H1 (cell line): Measurements from ENCODE around the gene NUDT4B. TPM values are rescaled to one million over a fixed set of nuclear protein-coding genes. Genes with fewer than 3 reads are reported as not detected.
"Not testable (repeated sequence)": the region's sequence is repeated elsewhere in the genome, so short reads cannot be mapped to it uniquely, and the experiment has no call there.

Experiments
- CTCF ChIA-PET: fragments of 300-600 bp; sonication (Branson Sonifier 250); formaldehyde crosslinking; loops from one replicate; lab custom pipeline; 2021; ENCODE audit not compliant: partially characterized antibody; lab: Charles Lee
- POLR2A ChIA-PET: fragments of 300-600 bp; sonication (Branson Sonifier 250); formaldehyde crosslinking; loops from one replicate; lab custom pipeline; 2021; ENCODE audit warnings: inconsistent platforms; ENCODE audit not compliant: partially characterized antibody; lab: Charles Lee
- DNase-seq, 2 experiments: peaks; one replicate each; pipeline versions ENCODE4 v3.0.0 to v3.0.0-alpha.2; 2010 to 2022; ENCODE audit warnings: low spot score in 2 of 2, low read depth in 1 of 2, mixed read lengths in 1 of 2
- FAIRE-seq: peaks from 2 replicates; lab custom pipeline; 2011; peaks lifted over from hg19 to GRCh38; lab: Jason Lieb, UNC
- H2AFZ ChIP-seq: 2 replicates; pipeline ENCODE4 v1.8.1; 2012; ENCODE audit warnings: low read length, inconsistent platforms
- H2AK5ac ChIP-seq: 2 replicates; pipeline ENCODE4 v1.6.1; 2013; ENCODE audit warnings: low read depth, low read length
- H2BK120ac ChIP-seq: replicated peaks from 2 replicates; pipeline ENCODE3; 2013; ENCODE audit warnings: low read depth, low read length, inconsistent platforms
- H2BK12ac ChIP-seq: 2 replicates; pipeline ENCODE4 v1.6.1; 2013; ENCODE audit warnings: low read depth, low read length
- H2BK15ac ChIP-seq: 2 replicates; pipeline ENCODE4 v1.6.1; 2013; ENCODE audit warnings: low read length
- H2BK20ac ChIP-seq: 2 replicates; pipeline ENCODE4 v1.6.1; 2013; ENCODE audit warnings: low read length
- H2BK5ac ChIP-seq: 2 replicates; pipeline ENCODE4 v1.6.1; 2013; ENCODE audit warnings: low read depth, low read length
- H3K14ac ChIP-seq: 2 replicates; pipeline ENCODE4 v1.6.1; 2013; ENCODE audit warnings: inconsistent platforms; ENCODE audit not compliant: insufficient read length
- H3K18ac ChIP-seq: 2 replicates; pipeline ENCODE4 v1.6.1; 2013; ENCODE audit warnings: low read length; ENCODE audit errors: extremely low read depth
- H3K23ac ChIP-seq: 2 replicates; pipeline ENCODE4 v1.6.1; 2013; ENCODE audit warnings: inconsistent platforms; ENCODE audit not compliant: insufficient read length
- H3K23me2 ChIP-seq: 2 replicates; pipeline ENCODE4 v1.6.1; 2013; ENCODE audit warnings: low read depth, low read length
- H3K27ac ChIP-seq: 2 replicates; pipeline ENCODE4 v1.6.1; 2011; ENCODE audit warnings: low read depth, low read length, inconsistent platforms
- H3K27me3 ChIP-seq, 4 experiments: replicated peaks in 1 of 4; 1 replicate in 1 of 4; 2 replicates in 3 of 4; pipeline versions ENCODE4 v1.6.1 to v1.8.1; 2011 to 2013; ENCODE audit warnings: low read length in 3 of 4, mild to moderate bottlenecking in 3 of 4, inconsistent platforms in 2 of 4, mixed read lengths in 2 of 4, moderate library complexity in 1 of 4; ENCODE audit not compliant: control insufficient read depth in 3 of 4, insufficient read depth in 3 of 4; ENCODE audit errors: extremely low read depth in 1 of 4
- H3K36me3 ChIP-seq, 4 experiments: 2 replicates each; pipeline versions ENCODE4 v1.6.1 to v1.8.1; 2011 to 2013; ENCODE audit warnings: mild to moderate bottlenecking in 4 of 4, low read length in 3 of 4, moderate library complexity in 2 of 4, control low read depth in 1 of 4, inconsistent platforms in 1 of 4; ENCODE audit not compliant: insufficient read depth in 4 of 4, control insufficient read depth in 2 of 4
- H3K4ac ChIP-seq: replicated peaks from 2 replicates; pipeline ENCODE3; 2013; ENCODE audit warnings: low read length, low read depth, mixed read lengths, inconsistent platforms; ENCODE audit not compliant: insufficient read length
- H3K4me1 ChIP-seq, 4 experiments: replicated peaks in 1 of 4; 1 replicate in 1 of 4; 2 replicates in 3 of 4; pipeline versions ENCODE4 v1.6.1 to v1.8.1; 2011 to 2013; ENCODE audit warnings: low read length in 3 of 4, inconsistent platforms in 2 of 4, mixed read lengths in 1 of 4; ENCODE audit not compliant: insufficient read depth in 4 of 4, control insufficient read depth in 3 of 4
- H3K4me2 ChIP-seq, 2 experiments: 2 replicates each; pipeline versions ENCODE4 v1.6.1 to v1.8.1; 2011 to 2013; ENCODE audit warnings: low read depth in 2 of 2, low read length in 2 of 2, control low read depth in 1 of 2, inconsistent platforms in 1 of 2, mild to moderate bottlenecking in 1 of 2; ENCODE audit not compliant: insufficient read depth in 1 of 2
- H3K4me3 ChIP-seq, 4 experiments: fragments of 200-600, 300-600 bp in 1 of 4; sonication (generic), shearing (Covaris generic), sonication (Bioruptor Twin) in 1 of 4; 2 replicates each; pipeline versions ENCODE4 v1.5.1 to v1.8.1; 2011 to 2016; ENCODE audit warnings: low read length in 4 of 4, low read depth in 3 of 4, control low read depth in 2 of 4, inconsistent platforms in 2 of 4, mild to moderate bottlenecking in 2 of 4, mixed read lengths in 1 of 4, moderate library complexity in 1 of 4; ENCODE audit not compliant: insufficient read depth in 2 of 4; ENCODE audit errors: extremely low read depth in 1 of 4
- H3K56ac ChIP-seq: replicated peaks from 2 replicates; pipeline ENCODE3; 2013; ENCODE audit warnings: low read depth, mild to moderate bottlenecking, mixed read lengths, low read length, inconsistent platforms; ENCODE audit not compliant: insufficient read length
- H3K79me1 ChIP-seq: 2 replicates; pipeline ENCODE4 v1.6.1; 2013; ENCODE audit warnings: low read depth, low read length, control low read depth
- H3K79me2 ChIP-seq, 2 experiments: 2 replicates each; pipeline versions ENCODE4 v1.6.1 to v1.8.1; 2012 to 2013; ENCODE audit warnings: low read length in 2 of 2, mild to moderate bottlenecking in 2 of 2, inconsistent platforms in 1 of 2; ENCODE audit not compliant: insufficient read depth in 2 of 2, control insufficient read depth in 1 of 2
- H3K9ac ChIP-seq, 4 experiments: replicated peaks in 1 of 4; 1 replicate in 1 of 4; 2 replicates in 3 of 4; pipeline versions ENCODE4 v1.6.1 to v1.8.1; 2011 to 2013; ENCODE audit warnings: low read depth in 3 of 4, low read length in 3 of 4, control low read depth in 2 of 4, mild to moderate bottlenecking in 2 of 4, moderate library complexity in 2 of 4, inconsistent platforms in 1 of 4; ENCODE audit errors: extremely low read depth in 1 of 4
- H3K9me3 ChIP-seq, 2 experiments: 2 replicates each; pipeline versions ENCODE4 v1.6.1 to v1.8.1; 2012 to 2013; ENCODE audit warnings: mild to moderate bottlenecking in 2 of 2, moderate library complexity in 2 of 2, control low read depth in 1 of 2, inconsistent platforms in 1 of 2, low read depth in 1 of 2, low read length in 1 of 2, mixed read lengths in 1 of 2; ENCODE audit not compliant: insufficient read depth in 2 of 2
- H4K20me1 ChIP-seq, 2 experiments: replicated peaks in 1 of 2; 2 replicates each; pipeline versions ENCODE3 to v1.8.1; 2011 to 2013; ENCODE audit warnings: inconsistent platforms in 2 of 2, low read length in 2 of 2, mild to moderate bottlenecking in 1 of 2; ENCODE audit not compliant: insufficient read depth in 2 of 2, control insufficient read depth in 1 of 2
- H4K5ac ChIP-seq: 2 replicates; pipeline ENCODE4 v1.6.1; 2013; ENCODE audit warnings: low read length, low read depth, mixed read lengths, inconsistent platforms; ENCODE audit not compliant: insufficient read length
- H4K8ac ChIP-seq: 2 replicates; pipeline ENCODE4 v1.8.0; 2013; ENCODE audit warnings: mild to moderate bottlenecking, moderate library complexity, low read length, inconsistent platforms; ENCODE audit not compliant: insufficient read depth; ENCODE audit errors: extremely low read depth
- H4K91ac ChIP-seq: replicated peaks from 2 replicates; pipeline ENCODE3; 2013; ENCODE audit warnings: low read length, mixed read lengths, inconsistent platforms; ENCODE audit not compliant: insufficient read length
- WGBS, 2 experiments: shearing (Covaris generic) in 1 of 2; methylation state at CpG; one replicate each; pipeline versions ENCODE4 v1.1.6 to v1.1.7; 2013 to 2015; ENCODE audit warnings: low lambda C conversion rate in 2 of 2, mixed read lengths in 2 of 2, inconsistent platforms in 1 of 2, low coverage in 1 of 2, missing lambda C conversion rate in 1 of 2; ENCODE audit not compliant: insufficient replicate concordance in 2 of 2, insufficient coverage in 1 of 2, insufficient read length in 1 of 2; ENCODE audit errors: extremely low coverage in 1 of 2, missing lambda C conversion rate in 1 of 2; 5-methylcytosine and 5-hydroxymethylcytosine counted together
- polyA plus RNA-seq, 7 experiments: library from polyadenylated mRNA; depleted of rRNA in 3 of 7; stranded (reverse) in 5 of 7; unstranded in 2 of 7; fragments of >200 nt in 5 of 7; fragments of 200-250 nt in 2 of 7; gene quantifications; 1 replicate in 5 of 7; 2 replicates in 1 of 7; 4 replicates in 1 of 7; pipeline versions ENCODE4 v1.2.1 to v1.2.3, GENCODE V29; 2011 to 2013; ENCODE audit warnings: missing spikeins in 2 of 7, mixed read lengths in 2 of 7
- total RNA-seq: library from RNA; stranded (reverse); fragmentation: NEBNext Ultra II Directional; extraction: Animal tissue kit (Norgen Biotek cat#: 25700); gene quantifications from 2 replicates; pipeline ENCODE4 v1.2.1, GENCODE V29; 2021

The NUDT4B gene
- total and polyA plus RNA-seq, 2 of the 8 experiments (the other 6 are each of a cell fraction or from before 2014, with no cell fraction given) = 11.0 TPM; not detected in 1

DNA sequence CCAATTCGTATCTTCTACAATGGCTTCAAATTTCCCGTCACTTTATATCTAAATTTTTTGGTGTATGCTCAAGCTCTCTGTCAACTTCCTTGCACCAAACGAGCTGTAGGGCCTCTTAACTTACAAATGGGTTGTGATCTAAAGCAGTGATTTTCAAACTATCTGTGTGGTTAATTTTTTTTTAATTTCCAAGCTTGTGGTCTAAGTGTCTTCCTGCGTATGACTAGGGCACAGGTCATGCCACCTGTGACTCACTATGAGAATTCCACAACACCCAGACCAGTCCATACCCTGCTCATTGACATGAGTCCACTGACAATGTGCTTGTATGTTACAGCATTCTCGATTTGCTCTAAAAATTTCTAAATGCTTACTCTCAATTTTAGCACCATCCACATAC, 49.2 kb upstream of the NUDT4B start:
- H3K27me3 ChIP-seq, H2BK12ac ChIP-seq, H3K56ac ChIP-seq, H3K27ac ChIP-seq, H3K4me2 ChIP-seq, H3K23ac ChIP-seq, H2BK120ac ChIP-seq, H3K4ac ChIP-seq, H2BK20ac ChIP-seq, H2AK5ac ChIP-seq, H3K4me1 ChIP-seq, H2BK15ac ChIP-seq, H3K79me1 ChIP-seq, FAIRE-seq, H3K9me3 ChIP-seq, H4K91ac ChIP-seq, H2BK5ac ChIP-seq, DNase-seq, H3K79me2 ChIP-seq, H4K5ac ChIP-seq, H3K36me3 ChIP-seq, H2AFZ ChIP-seq, H3K18ac ChIP-seq, H4K8ac ChIP-seq, H3K4me3 ChIP-seq, H4K20me1 ChIP-seq, H3K9ac ChIP-seq, POLR2A ChIA-PET, H3K23me2 ChIP-seq, H3K14ac ChIP-seq, CTCF ChIA-PET: not testable (repeated sequence)
- WGBS, 2 experiments = no CpG with 5 or more reads among the region's 5 CpGs

DNA sequence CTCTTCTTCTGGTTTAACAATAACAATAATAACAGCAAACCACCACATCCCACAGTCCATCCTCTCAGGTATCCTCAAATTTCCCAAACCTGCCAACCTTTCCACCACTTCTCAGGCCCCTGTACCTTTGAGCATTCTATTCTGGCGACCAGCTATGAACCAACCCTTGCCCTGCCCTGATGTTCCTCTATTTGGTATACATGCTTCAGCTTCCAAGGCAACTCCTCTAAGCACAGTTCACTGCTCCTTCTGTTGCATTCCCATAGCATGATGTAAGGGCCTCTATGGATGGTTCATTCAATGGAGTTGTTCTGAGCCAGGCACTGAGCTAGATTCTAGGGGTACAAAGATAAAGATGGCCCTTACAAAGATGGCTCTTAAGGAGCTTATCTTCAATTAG, 46.3 kb upstream of the NUDT4B start:
- H3K4me3 ChIP-seq, H3K23ac ChIP-seq, CTCF ChIA-PET, H2BK20ac ChIP-seq, H2AFZ ChIP-seq, H3K27ac ChIP-seq, H3K14ac ChIP-seq, H3K79me1 ChIP-seq, POLR2A ChIA-PET, H2BK12ac ChIP-seq, H2AK5ac ChIP-seq, H3K79me2 ChIP-seq, H4K5ac ChIP-seq, H3K23me2 ChIP-seq, H3K9me3 ChIP-seq, H4K8ac ChIP-seq, H4K91ac ChIP-seq, H4K20me1 ChIP-seq, H3K36me3 ChIP-seq, H3K27me3 ChIP-seq, H3K56ac ChIP-seq, H3K9ac ChIP-seq, H3K4me1 ChIP-seq, H3K4ac ChIP-seq, FAIRE-seq, H3K18ac ChIP-seq, H3K4me2 ChIP-seq, DNase-seq, H2BK5ac ChIP-seq, H2BK15ac ChIP-seq, H2BK120ac ChIP-seq: not testable (repeated sequence)
- no CpG with 5 or more reads among the region's 1 CpG for WGBS, 2 experiments
